BJ (cell line): ENCODE results near the gene UGT1A6. TPM values are rescaled to one million over a fixed set of nuclear protein-coding genes. Genes with fewer than 3 reads are reported as not detected.

Experiments used
- CTCF ChIA-PET: fragments of 350-600 bp; formaldehyde crosslinking; extraction: SDS; loops from one replicate; lab custom pipeline; 2021; ENCODE audit warnings: antibody characterized with exemption, inconsistent platforms; lab: Yijun Ruan, JAX
- POLR2A ChIA-PET: fragments of 300-600 bp; sonication (Branson Sonifier 250); formaldehyde crosslinking; extraction: SDS; loops from one replicate; lab custom pipeline; 2021; ENCODE audit warnings: antibody characterized with exemption; lab: Charles Lee
- DNase-seq: peaks from one replicate; pipeline ENCODE4 v3.0.0-alpha.2; 2011; ENCODE audit warnings: low read depth
- H3K27me3 ChIP-seq: 2 replicates; pipeline ENCODE4 v1.6.0; 2011; ENCODE audit warnings: low read length; ENCODE audit not compliant: control insufficient read depth, insufficient read depth
- H3K36me3 ChIP-seq: 2 replicates; pipeline ENCODE4 v1.5.1; 2011; ENCODE audit warnings: low read length; ENCODE audit not compliant: control insufficient read depth, insufficient read depth
- H3K4me3 ChIP-seq: 2 replicates; pipeline ENCODE4 v1.5.1; 2011; ENCODE audit warnings: low read depth, mild to moderate bottlenecking, control low read depth, low read length
- polyA plus RNA-seq: library from polyadenylated mRNA; depleted of rRNA; stranded (reverse); fragments of >200 nt; gene quantifications from 2 replicates; pipeline ENCODE4 v1.2.3, GENCODE V29; 2011
- TF ChIP-seq, protein P1 (sequence below): IDR thresholded peaks from 2 replicates; pipeline ENCODE4 v1.5.1; 2011; ENCODE audit warnings: low read depth, mild to moderate bottlenecking, control low read depth, inconsistent platforms, low read length, moderate library complexity; ENCODE audit not compliant: insufficient read depth

UGT1A6 gene
- polyA plus RNA-seq, 1 experiment = not detected

DNA sequence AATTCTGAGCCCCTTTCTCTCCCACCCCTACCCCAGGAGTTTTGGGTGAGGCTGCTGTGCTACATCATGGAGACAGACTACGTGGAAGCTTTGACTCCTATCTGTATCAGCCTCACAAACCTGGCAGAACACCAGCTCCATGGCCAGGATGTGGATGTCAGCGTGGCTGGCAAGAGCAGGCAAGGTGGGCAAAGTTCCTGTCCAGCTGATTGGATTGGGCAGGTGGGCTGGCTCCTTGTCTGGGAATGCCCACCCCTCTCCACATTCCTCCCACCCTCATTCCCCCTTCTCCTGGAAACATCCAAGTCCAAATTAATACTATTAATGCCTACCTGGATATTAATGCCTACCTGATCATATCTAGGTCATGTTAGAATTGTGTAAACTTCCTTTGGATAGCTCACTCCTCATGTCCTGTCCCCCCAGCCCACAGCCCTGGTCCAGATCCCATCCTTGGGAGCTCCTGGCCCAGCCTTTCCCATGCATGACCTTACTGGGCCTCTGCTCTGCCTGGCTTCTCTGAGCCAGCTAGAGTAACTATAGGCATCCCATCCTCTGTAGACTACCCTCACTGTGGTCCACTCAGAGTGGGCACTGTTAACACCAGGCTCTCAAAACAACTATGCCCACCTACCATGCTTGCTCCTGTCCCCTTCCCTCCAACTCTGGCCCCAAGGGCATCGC is 109.6 kb downstream of the UGT1A6 start:
- ChIA-PET POLR2A (no interaction called here), CTCF (no interaction called here)
- no peak for DNase-seq
- TF ChIP-seq, protein P1, sequence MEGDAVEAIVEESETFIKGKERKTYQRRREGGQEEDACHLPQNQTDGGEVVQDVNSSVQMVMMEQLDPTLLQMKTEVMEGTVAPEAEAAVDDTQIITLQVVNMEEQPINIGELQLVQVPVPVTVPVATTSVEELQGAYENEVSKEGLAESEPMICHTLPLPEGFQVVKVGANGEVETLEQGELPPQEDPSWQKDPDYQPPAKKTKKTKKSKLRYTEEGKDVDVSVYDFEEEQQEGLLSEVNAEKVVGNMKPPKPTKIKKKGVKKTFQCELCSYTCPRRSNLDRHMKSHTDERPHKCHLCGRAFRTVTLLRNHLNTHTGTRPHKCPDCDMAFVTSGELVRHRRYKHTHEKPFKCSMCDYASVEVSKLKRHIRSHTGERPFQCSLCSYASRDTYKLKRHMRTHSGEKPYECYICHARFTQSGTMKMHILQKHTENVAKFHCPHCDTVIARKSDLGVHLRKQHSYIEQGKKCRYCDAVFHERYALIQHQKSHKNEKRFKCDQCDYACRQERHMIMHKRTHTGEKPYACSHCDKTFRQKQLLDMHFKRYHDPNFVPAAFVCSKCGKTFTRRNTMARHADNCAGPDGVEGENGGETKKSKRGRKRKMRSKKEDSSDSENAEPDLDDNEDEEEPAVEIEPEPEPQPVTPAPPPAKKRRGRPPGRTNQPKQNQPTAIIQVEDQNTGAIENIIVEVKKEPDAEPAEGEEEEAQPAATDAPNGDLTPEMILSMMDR = no peak
- no peaks in the 10 kb centered on the region for H3K27me3 ChIP-seq
- no peak overlapping the region for H3K4me3 ChIP-seq
- H3K36me3 ChIP-seq = no peaks in the 10 kb centered on the region

DNA sequence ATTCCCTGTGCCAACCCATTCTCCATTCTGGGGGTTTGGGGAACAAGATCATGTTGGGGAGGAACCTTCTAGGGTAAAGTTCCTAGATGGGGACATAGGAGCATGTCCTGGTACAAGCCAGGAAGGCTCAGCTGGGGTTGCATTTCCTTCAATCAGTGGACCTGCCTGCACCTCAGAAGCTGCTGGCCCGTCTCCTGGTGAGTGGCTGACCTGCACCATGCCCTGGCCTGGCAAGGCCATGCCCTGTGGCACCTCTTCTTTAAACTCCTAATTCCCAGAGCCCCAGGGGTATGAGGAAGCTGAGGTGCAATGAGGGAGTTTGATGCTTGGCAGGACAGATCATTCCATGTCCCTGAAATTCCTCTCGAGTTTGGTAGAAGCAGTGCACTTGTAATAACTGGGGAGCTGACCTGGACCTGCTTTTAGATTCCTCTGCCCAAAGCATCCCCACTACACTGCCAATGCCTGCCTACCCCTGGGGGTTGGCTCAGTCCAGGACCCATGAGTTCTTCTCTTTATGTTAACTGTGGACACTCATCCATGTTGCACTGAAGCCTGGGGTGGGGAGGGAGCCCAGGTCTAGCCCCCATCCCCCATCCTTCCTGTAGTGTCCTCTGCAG is 110.7 kb downstream of the UGT1A6 start:
- ChIA-PET POLR2A (no interaction called here), CTCF (no interaction called here)
- peaks cover under 1% of the 10 kb centered on the region; the same call in 1 of the 2 replicates for H3K27me3 ChIP-seq
- no peak overlapping the region for H3K4me3 ChIP-seq
- H3K36me3 ChIP-seq = no peaks in the 10 kb centered on the region
- DNase-seq = no peak
- TF ChIP-seq, protein P1 = no peak

DNA sequence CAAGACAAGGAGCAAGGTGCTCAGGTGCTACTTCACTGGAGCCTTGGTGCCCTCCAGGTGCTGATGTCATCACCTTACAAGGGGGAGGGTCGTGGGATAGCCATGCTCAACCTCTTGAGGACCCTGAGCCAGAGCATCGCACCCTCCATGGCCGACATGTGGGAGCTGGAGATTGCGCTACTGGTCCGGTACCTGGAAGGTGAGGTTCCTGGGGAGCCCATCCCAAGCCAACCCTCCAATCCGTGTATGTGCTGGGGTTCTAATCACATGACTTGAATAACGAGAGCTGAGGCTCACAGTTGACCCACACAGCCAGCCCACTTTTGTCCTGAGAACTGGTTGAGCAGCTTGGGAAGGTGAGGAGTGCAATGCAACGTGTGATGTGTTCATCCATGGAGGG is 111.3 kb downstream of the UGT1A6 start:
- TF ChIP-seq, protein P1 = no peak
- ChIA-PET CTCF (no interaction called here), POLR2A (no interaction called here)
- Histone ChIP-seq H3K27me3 (peaks cover 2% of the 10 kb centered on the region; the same call in 1 of the 2 replicates), H3K36me3 (no peaks in the 10 kb centered on the region), H3K4me3 (no peak overlapping the region)
- no peak for DNase-seq

DNA sequence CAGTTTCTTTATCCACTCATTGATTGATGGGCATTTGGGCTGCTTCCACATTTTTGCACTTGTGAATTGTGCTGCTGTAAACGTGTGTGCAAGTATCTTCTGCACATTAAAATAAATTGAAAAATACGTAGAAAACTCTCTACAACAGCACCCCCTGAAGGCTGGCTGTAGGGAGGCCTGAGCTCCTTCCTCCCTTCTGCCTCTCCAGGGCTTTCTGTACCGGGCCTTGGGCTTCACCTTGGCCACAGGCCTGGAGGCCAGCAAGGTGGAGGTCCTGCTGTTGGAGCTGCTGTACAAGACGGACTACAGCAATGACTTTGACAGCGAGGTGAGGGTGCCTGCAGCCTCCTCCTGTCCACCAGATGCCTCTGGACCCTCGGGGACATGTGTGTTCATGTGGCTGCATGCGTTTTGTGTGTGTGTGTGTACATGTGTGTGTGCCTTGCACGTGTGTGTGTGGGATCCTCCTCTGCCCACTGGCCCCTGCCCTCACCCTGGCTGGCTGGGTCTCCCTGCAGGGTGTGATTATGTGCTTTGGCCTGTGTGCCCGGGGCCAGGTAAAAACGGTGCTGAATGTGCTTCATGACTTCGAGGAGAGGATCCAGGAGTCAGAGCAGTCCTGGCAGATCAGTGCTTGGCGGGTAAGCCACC is 114.7 kb downstream of the UGT1A6 start:
- no peak for DNase-seq
- TF ChIP-seq, protein P1 = no peak
- H3K4me3 ChIP-seq = no peak overlapping the region
- no peaks in the 10 kb centered on the region for H3K36me3 ChIP-seq
- POLR2A ChIA-PET = no interaction called here
- CTCF ChIA-PET = no interaction called here
- H3K27me3 ChIP-seq = peaks cover 3% of the 10 kb centered on the region; the same call in 1 of the 2 replicates
